GM12892 (cell line): ENCODE measurements around the gene CDH4.

Source experiments
- POLR2A ChIP-seq: IDR thresholded peaks from 2 replicates; pipeline ENCODE4 v1.6.1; 2011; ENCODE audit warnings: low read depth, low read length, control low read depth
- POLR2AphosphoS5 ChIP-seq: IDR thresholded peaks from 2 replicates; pipeline ENCODE4 v1.6.1; 2011; ENCODE audit warnings: low read depth, low read length, control low read depth
- TAF1 ChIP-seq: IDR thresholded peaks from 2 replicates; pipeline ENCODE4 v1.6.1; 2011; ENCODE audit warnings: low read depth, mild to moderate bottlenecking, control low read depth, low read length, borderline replicate concordance

DNA sequence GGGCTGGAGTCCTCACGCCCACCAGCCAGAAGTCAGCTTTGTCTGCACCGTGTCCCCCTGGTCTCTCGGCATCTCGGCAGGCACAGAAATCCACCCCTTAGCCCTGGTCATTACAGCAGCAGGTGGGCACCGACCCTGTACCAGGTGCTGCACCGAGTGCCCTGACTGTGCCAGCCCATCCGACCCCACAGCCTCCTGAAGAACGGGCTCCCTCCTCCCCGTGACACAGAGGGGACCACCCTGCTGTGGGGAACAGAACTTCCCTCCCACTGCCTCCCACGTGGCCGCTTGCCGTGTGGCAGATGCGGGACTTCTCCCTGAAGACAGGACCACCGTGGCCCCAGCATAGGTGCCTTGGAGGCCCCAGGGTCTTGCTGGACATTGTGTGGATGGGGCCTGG lies 652.4 kb downstream of the CDH4 start:
- TF ChIP-seq POLR2AphosphoS5 (no peak), TAF1 (no peak), POLR2A (no peak)
